HEK293 (cell line): ENCODE data around the gene USP3.

Experiments used
- SP2 ChIP-seq: fragments of 450-650 bp; formaldehyde crosslinking; IDR thresholded peaks from 2 replicates; pipeline ENCODE4 v1.5.1; 2016; ENCODE audit warnings: missing biosample characterization, missing genetic modification characterization
- ZNF561 ChIP-seq: fragments of 450-650 bp; IDR thresholded peaks from 2 replicates; pipeline ENCODE4 v1.5.1; 2018; ENCODE audit warnings: missing biosample characterization, missing genetic modification characterization, borderline replicate concordance
- ZNF629 ChIP-seq: fragments of 450-650 bp; formaldehyde crosslinking; IDR thresholded peaks from 2 replicates; pipeline ENCODE4 v1.5.1; 2017; ENCODE audit warnings: missing biosample characterization, missing genetic modification characterization
- TF ChIP-seq, protein P1 (sequence below): fragments of 450-650 bp; formaldehyde crosslinking; IDR thresholded peaks from 2 replicates; pipeline ENCODE4 v1.5.1; 2016; ENCODE audit warnings: missing biosample characterization, missing genetic modification characterization
- TF ChIP-seq, protein P2 (sequence below): fragments of 450-650 bp; formaldehyde crosslinking; IDR thresholded peaks from 2 replicates; pipeline ENCODE4 v1.5.1; 2016; ENCODE audit warnings: missing biosample characterization, missing genetic modification characterization
- TF ChIP-seq, protein P3 (sequence below): fragments of 450-650 bp; IDR thresholded peaks from 2 replicates; pipeline ENCODE4 v1.5.1; 2018; ENCODE audit warnings: missing biosample characterization, missing genetic modification characterization
- TF ChIP-seq, protein P4 (sequence below): fragments of 450-650 bp; formaldehyde crosslinking; IDR thresholded peaks from 2 replicates; pipeline ENCODE4 v1.5.1; 2016; ENCODE audit warnings: missing biosample characterization, missing genetic modification characterization, low read depth

- TF ChIP-seq ZNF629 (tag by site-specific recombination) (no peak), ZNF561 (tag by site-specific recombination) (no peak), SP2 (no peak)
- TF ChIP-seq, protein P1, sequence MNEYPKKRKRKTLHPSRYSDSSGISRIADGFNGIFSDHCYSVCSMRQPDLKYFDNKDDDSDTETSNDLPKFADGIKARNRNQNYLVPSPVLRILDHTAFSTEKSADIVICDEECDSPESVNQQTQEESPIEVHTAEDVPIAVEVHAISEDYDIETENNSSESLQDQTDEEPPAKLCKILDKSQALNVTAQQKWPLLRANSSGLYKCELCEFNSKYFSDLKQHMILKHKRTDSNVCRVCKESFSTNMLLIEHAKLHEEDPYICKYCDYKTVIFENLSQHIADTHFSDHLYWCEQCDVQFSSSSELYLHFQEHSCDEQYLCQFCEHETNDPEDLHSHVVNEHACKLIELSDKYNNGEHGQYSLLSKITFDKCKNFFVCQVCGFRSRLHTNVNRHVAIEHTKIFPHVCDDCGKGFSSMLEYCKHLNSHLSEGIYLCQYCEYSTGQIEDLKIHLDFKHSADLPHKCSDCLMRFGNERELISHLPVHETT (tag by site-specific recombination): no peak
- TF ChIP-seq, protein P2, sequence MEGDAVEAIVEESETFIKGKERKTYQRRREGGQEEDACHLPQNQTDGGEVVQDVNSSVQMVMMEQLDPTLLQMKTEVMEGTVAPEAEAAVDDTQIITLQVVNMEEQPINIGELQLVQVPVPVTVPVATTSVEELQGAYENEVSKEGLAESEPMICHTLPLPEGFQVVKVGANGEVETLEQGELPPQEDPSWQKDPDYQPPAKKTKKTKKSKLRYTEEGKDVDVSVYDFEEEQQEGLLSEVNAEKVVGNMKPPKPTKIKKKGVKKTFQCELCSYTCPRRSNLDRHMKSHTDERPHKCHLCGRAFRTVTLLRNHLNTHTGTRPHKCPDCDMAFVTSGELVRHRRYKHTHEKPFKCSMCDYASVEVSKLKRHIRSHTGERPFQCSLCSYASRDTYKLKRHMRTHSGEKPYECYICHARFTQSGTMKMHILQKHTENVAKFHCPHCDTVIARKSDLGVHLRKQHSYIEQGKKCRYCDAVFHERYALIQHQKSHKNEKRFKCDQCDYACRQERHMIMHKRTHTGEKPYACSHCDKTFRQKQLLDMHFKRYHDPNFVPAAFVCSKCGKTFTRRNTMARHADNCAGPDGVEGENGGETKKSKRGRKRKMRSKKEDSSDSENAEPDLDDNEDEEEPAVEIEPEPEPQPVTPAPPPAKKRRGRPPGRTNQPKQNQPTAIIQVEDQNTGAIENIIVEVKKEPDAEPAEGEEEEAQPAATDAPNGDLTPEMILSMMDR (tag by site-specific recombination): no peak
- TF ChIP-seq, protein P3, sequence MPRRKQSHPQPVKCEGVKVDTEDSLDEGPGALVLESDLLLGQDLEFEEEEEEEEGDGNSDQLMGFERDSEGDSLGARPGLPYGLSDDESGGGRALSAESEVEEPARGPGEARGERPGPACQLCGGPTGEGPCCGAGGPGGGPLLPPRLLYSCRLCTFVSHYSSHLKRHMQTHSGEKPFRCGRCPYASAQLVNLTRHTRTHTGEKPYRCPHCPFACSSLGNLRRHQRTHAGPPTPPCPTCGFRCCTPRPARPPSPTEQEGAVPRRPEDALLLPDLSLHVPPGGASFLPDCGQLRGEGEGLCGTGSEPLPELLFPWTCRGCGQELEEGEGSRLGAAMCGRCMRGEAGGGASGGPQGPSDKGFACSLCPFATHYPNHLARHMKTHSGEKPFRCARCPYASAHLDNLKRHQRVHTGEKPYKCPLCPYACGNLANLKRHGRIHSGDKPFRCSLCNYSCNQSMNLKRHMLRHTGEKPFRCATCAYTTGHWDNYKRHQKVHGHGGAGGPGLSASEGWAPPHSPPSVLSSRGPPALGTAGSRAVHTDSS (tag by site-specific recombination): no peak
- TF ChIP-seq, protein P4, sequence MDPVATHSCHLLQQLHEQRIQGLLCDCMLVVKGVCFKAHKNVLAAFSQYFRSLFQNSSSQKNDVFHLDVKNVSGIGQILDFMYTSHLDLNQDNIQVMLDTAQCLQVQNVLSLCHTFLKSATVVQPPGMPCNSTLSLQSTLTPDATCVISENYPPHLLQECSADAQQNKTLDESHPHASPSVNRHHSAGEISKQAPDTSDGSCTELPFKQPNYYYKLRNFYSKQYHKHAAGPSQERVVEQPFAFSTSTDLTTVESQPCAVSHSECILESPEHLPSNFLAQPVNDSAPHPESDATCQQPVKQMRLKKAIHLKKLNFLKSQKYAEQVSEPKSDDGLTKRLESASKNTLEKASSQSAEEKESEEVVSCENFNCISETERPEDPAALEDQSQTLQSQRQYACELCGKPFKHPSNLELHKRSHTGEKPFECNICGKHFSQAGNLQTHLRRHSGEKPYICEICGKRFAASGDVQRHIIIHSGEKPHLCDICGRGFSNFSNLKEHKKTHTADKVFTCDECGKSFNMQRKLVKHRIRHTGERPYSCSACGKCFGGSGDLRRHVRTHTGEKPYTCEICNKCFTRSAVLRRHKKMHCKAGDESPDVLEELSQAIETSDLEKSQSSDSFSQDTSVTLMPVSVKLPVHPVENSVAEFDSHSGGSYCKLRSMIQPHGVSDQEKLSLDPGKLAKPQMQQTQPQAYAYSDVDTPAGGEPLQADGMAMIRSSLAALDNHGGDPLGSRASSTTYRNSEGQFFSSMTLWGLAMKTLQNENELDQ: no peak
These were observed 92.3 kb downstream of the USP3 start for GRCh38 chr15:63596676-63597037.
